C4-2B (cell line): Measurements from ENCODE around the gene ZNF883.
A peak's percentile ranks its signal among the peaks of the same experiment; 100 is the strongest.

Experiments
- CTCF ChIP-seq: fragments of 450-650 bp; conservative IDR thresholded peaks from 2 replicates; pipeline ENCODE4 v1.5.1; 2017; ENCODE audit warnings: mild to moderate bottlenecking
- ZFX ChIP-seq: fragments of 450-650 bp; IDR thresholded peaks from 2 replicates; pipeline ENCODE4 v1.6.1; 2017

GRCh38 chr9:112925058-112925641 is 86.8 kb downstream of the ZNF883 start:
- peak; percentile 81 for TF ChIP-seq CTCF
- TF ChIP-seq ZFX = no peak
